Right lobe of liver (tissue), 4 donors: ENCODE data around the gene TMEM91.

Source experiments
- CTCF ChIP-seq, 4 donors: fragments of 200-600 bp in 3 of 4; fragments of 450-650 bp in 1 of 4; IDR thresholded peaks; one replicate each; pipeline versions ENCODE4 v1.5.1 to v1.8.0; 2016 to 2022; ENCODE audit warnings: antibody characterized with exemption in 4 of 4, mild to moderate bottlenecking in 2 of 4
- POLR2A ChIP-seq: fragments of 450-650 bp; IDR thresholded peaks from one replicate; pipeline ENCODE4 v1.6.1; 2017; ENCODE audit warnings: antibody characterized with exemption, mild to moderate bottlenecking
- donor health status: DM: no; HTN: no; CAD: no.
- donor health status: DM: no; HTN: no; CAD: no.
- donor health status: DM: no; HTN: yes; CAD: no.

GRCh38 chr19:41402010-41402409, 25.7 kb downstream of the TMEM91 start:
- no peak for TF ChIP-seq CTCF (IDR thresholded peaks at IDR 0.05)
- TF ChIP-seq POLR2A, result no peak
